D341Med (cell line): ENCODE results near the gene UACA.

Source experiments
- DNase-seq: peaks from one replicate; pipeline ENCODE4 v3.0.0; 2012; ENCODE audit warnings: low spot score

Gene UACA

GRCh38 chr15:70712271-70712670, 51.1 kb downstream of the UACA start:
- no peak for DNase-seq

GRCh38 chr15:70710714-70711113, 52.6 kb downstream of the UACA start:
- no peak for DNase-seq

GRCh38 chr15:70708839-70709238, 54.5 kb downstream of the UACA start:
- DNase-seq: no peak

- no peak for DNase-seq
Observed at GRCh38 chr15:70707686-70708300, 55.6 kb downstream of the UACA start.

GRCh38 chr15:70704731-70705130, 58.6 kb downstream of the UACA start:
- DNase-seq: no peak

- DNase-seq: no peak
Observed at GRCh38 chr15:70704166-70704565, 59.2 kb downstream of the UACA start.

GRCh38 chr15:70703096-70703878, 60.1 kb downstream of the UACA start:
- DNase-seq: no peak

- DNase-seq: no peak
Observed at GRCh38 chr15:70702584-70702983, 60.8 kb downstream of the UACA start.

GRCh38 chr15:70701891-70702568, 61.3 kb downstream of the UACA start:
- no peak for DNase-seq

- DNase-seq: no peak
Observed at GRCh38 chr15:70701171-70701570, 62.2 kb downstream of the UACA start.

- no peak for DNase-seq
Observed at GRCh38 chr15:70699890-70700289, 63.5 kb downstream of the UACA start.

GRCh38 chr15:70698836-70699390, 64.4 kb downstream of the UACA start:
- no peak for DNase-seq

- no peak for DNase-seq
Observed at GRCh38 chr15:70698426-70698825, 64.9 kb downstream of the UACA start.

GRCh38 chr15:70690491-70691276, 72.7 kb downstream of the UACA start:
- no peak for DNase-seq

GRCh38 chr15:70690021-70690420, 73.3 kb downstream of the UACA start:
- no peak for DNase-seq

- DNase-seq: no peak
Observed at GRCh38 chr15:70687482-70687881, 75.9 kb downstream of the UACA start.

GRCh38 chr15:70680817-70681216, 82.5 kb downstream of the UACA start:
- DNase-seq: no peak

GRCh38 chr15:70679919-70680231, 83.5 kb downstream of the UACA start:
- DNase-seq: no peak

GRCh38 chr15:70672081-70672480, 91.3 kb downstream of the UACA start:
- no peak for DNase-seq

- no peak for DNase-seq
Observed at GRCh38 chr15:70670680-70671079, 92.7 kb downstream of the UACA start.

GRCh38 chr15:70669966-70670658, 93.2 kb downstream of the UACA start:
- DNase-seq: no peak
